ENCODE measurements around the gene BTBD16. TPM values are rescaled to one million over a fixed set of nuclear protein-coding genes. Genes with fewer than 3 reads are reported as not detected.

The BTBD16 gene
- total and polyA plus RNA-seq, 2 donors (not counting 1 experiment from before 2014, with no cell fraction given), result not detected

GRCh38 chr10:122269059-122269687 is 1.9 kb upstream of the BTBD16 start:
- Mint-ChIP-seq H3K27ac (no peak overlapping the region), H3K4me1 (no peaks in the 10 kb centered on the region), H3K4me3 (no peak overlapping the region), H3K27me3 (peaks cover 19% of the 10 kb centered on the region), H3K9me3 (ENCODE audit: insufficient read depth) (no peaks in the 10 kb centered on the region)
- CTCF ChIA-PET, result interaction anchor here (1.3 to 2.5 kb wide), 7 partner anchors 10 to 296 kb away, joined by 3 to 19 read pairs (median 7); no protein-coding TSS in a partner anchor
- no peaks in the 10 kb centered on the region for H3K9me3 ChIP-seq (ENCODE audit: control extremely low read depth in 1 of 3, control insufficient read depth in 2 of 3, insufficient read depth in 1 of 3, low read length in 2 of 3)
- no peak overlapping the region for H3K9ac ChIP-seq (ENCODE audit: low read length)
- DNase-seq (no peak), ATAC-seq (ENCODE audit: low read depth) (no peak)
- WGBS (ENCODE audit: insufficient coverage), result 77% methylated on average over 8 of the region's 10 CpGs
- POLR2A ChIA-PET, result no interaction called here
- no peak overlapping the region for H3K4me2 ChIP-seq (replicated peaks; ENCODE audit: low read depth, low read length, poor library complexity, severe bottlenecking)
- peaks cover 0 to 9% (median 0%) of the 10 kb centered on the region in 4 experiments for H3K27me3 ChIP-seq (replicated peaks in 1 of 4; ENCODE audit: control extremely low read depth in 1 of 4, control insufficient read depth in 3 of 4, insufficient read depth in 4 of 4, low read length in 3 of 4)
- no peaks in the 10 kb centered on the region for H3K36me3 ChIP-seq (replicated peaks in 1 of 2; ENCODE audit: control extremely low read depth in 1 of 2, control insufficient read depth in 1 of 2, extremely low read depth in 1 of 2, insufficient read depth in 2 of 2, low read length in 1 of 2)
- no peaks in the 10 kb centered on the region for H3K79me2 ChIP-seq (ENCODE audit: control insufficient read depth, insufficient read depth, low read length)
- no peaks in the 10 kb centered on the region for H3K4me1 ChIP-seq (ENCODE audit: control insufficient read depth in 2 of 2, insufficient read depth in 2 of 2, low read length in 2 of 2)
- H2AFZ ChIP-seq (ENCODE audit: insufficient read depth, low read depth, low read length, poor library complexity, severe bottlenecking), result no peak overlapping the region
- no peak overlapping the region for H3K4me3 ChIP-seq (ENCODE audit: control extremely low read depth in 1 of 5, extremely low read depth in 1 of 5, insufficient read depth in 1 of 5, low read depth in 2 of 5, low read length in 4 of 5)
- no peak for TF ChIP-seq EZH2 (IDR thresholded peaks at IDR 0.05; ENCODE audit: borderline replicate concordance, insufficient read depth, low read depth, low read length, poor library complexity, severe bottlenecking)
- TF ChIP-seq, protein P1, sequence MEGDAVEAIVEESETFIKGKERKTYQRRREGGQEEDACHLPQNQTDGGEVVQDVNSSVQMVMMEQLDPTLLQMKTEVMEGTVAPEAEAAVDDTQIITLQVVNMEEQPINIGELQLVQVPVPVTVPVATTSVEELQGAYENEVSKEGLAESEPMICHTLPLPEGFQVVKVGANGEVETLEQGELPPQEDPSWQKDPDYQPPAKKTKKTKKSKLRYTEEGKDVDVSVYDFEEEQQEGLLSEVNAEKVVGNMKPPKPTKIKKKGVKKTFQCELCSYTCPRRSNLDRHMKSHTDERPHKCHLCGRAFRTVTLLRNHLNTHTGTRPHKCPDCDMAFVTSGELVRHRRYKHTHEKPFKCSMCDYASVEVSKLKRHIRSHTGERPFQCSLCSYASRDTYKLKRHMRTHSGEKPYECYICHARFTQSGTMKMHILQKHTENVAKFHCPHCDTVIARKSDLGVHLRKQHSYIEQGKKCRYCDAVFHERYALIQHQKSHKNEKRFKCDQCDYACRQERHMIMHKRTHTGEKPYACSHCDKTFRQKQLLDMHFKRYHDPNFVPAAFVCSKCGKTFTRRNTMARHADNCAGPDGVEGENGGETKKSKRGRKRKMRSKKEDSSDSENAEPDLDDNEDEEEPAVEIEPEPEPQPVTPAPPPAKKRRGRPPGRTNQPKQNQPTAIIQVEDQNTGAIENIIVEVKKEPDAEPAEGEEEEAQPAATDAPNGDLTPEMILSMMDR (IDR thresholded peaks at IDR 0.05), result no peak
- intact Hi-C loops (cut with micrococcal nuclease), result no loop called here
- H4K20me1 ChIP-seq (ENCODE audit: control insufficient read depth, insufficient read depth, low read length, poor library complexity, severe bottlenecking), result no peaks in the 10 kb centered on the region
- no peak overlapping the region for H3K27ac ChIP-seq (ENCODE audit: low read length in 2 of 2)

DNA sequence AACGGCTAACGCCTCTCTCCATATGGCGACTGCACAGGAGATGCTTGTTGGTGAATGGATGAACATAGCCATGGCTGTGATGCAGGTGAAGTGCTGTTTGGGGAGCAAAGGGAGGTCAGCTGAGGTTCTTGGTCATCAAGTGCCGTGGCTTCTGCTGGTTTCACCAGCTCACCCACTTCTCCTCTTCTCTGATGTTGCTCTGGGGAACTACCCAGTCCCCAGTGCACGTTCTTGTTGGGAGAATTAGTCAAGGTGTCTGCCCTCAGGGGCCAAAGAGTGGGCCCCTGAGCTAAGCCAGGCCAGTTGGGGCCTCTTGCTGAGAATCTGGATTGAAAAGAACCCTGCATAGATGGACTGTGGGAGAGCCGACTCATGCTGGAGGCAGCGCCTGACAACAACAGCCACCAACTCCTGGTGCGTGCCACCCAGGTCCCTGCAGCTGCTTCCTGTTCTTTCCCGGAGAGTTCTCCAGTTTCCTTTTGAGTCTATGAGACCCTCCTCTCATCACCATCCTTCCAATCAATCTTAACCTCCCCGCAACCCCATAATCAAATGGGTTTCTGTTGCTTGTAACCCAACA is 3.0 kb downstream of the BTBD16 start:
- H2AFZ ChIP-seq (ENCODE audit: insufficient read depth, low read depth, low read length, poor library complexity, severe bottlenecking), result no peak overlapping the region
- H3K27me3 ChIP-seq (replicated peaks in 1 of 4; ENCODE audit: control extremely low read depth in 1 of 4, control insufficient read depth in 3 of 4, insufficient read depth in 4 of 4, low read length in 3 of 4), result no peaks in the 10 kb centered on the region
- no peaks in the 10 kb centered on the region for H4K20me1 ChIP-seq (ENCODE audit: control insufficient read depth, insufficient read depth, low read length, poor library complexity, severe bottlenecking)
- WGBS (ENCODE audit: insufficient coverage), result 75% methylated on average over 8 of the region's 10 CpGs
- H3K9ac ChIP-seq (ENCODE audit: low read length), result no peak overlapping the region
- H3K27ac Mint-ChIP-seq, result no peak overlapping the region
- no peak overlapping the region for H3K4me3 ChIP-seq (ENCODE audit: control extremely low read depth in 1 of 5, extremely low read depth in 1 of 5, insufficient read depth in 1 of 5, low read depth in 2 of 5, low read length in 4 of 5)
- intact Hi-C loops (cut with micrococcal nuclease), result no loop called here
- H3K27me3 Mint-ChIP-seq, result peaks cover 12% of the 10 kb centered on the region
- H3K4me3 Mint-ChIP-seq, result no peak overlapping the region
- H3K4me1 Mint-ChIP-seq, result no peaks in the 10 kb centered on the region
- no peaks in the 10 kb centered on the region for H3K9me3 ChIP-seq (ENCODE audit: control extremely low read depth in 1 of 3, control insufficient read depth in 2 of 3, insufficient read depth in 1 of 3, low read length in 2 of 3)
- H3K4me2 ChIP-seq (replicated peaks; ENCODE audit: low read depth, low read length, poor library complexity, severe bottlenecking), result no peak overlapping the region
- ChIA-PET CTCF (no interaction called here), POLR2A (no interaction called here)
- no peaks in the 10 kb centered on the region for H3K79me2 ChIP-seq (ENCODE audit: control insufficient read depth, insufficient read depth, low read length)
- no peaks in the 10 kb centered on the region for H3K4me1 ChIP-seq (ENCODE audit: control insufficient read depth in 2 of 2, insufficient read depth in 2 of 2, low read length in 2 of 2)
- H3K9me3 Mint-ChIP-seq (ENCODE audit: insufficient read depth), result no peaks in the 10 kb centered on the region
- H3K27ac ChIP-seq (ENCODE audit: low read length in 2 of 2), result no peak overlapping the region
- no peaks in the 10 kb centered on the region for H3K36me3 ChIP-seq (replicated peaks in 1 of 2; ENCODE audit: control extremely low read depth in 1 of 2, control insufficient read depth in 1 of 2, extremely low read depth in 1 of 2, insufficient read depth in 2 of 2, low read length in 1 of 2)
- TF ChIP-seq, protein P1 (IDR thresholded peaks at IDR 0.05), result no peak
- TF ChIP-seq EZH2 (IDR thresholded peaks at IDR 0.05; ENCODE audit: borderline replicate concordance, insufficient read depth, low read depth, low read length, poor library complexity, severe bottlenecking), result no peak
- ATAC-seq (ENCODE audit: low read depth), result no peak
- DNase-seq, result no peak

Data from B cell (primary cell).